T-cell (primary cell): Measurements from ENCODE around the gene STAB2. TPM values are rescaled to one million over a fixed set of nuclear protein-coding genes. Genes with fewer than 3 reads are reported as not detected.

Experiments used
- ATAC-seq, 4 experiments: fragments of 200-7000 bp in 3 of 4; fragments of 150-1000 bp in 1 of 4; cut with Tn5 transposase; replicated peaks in 1 of 4; 1 replicate in 3 of 4; 2 replicates in 1 of 4; pipeline ENCODE4 v1.10.0; 2021; ENCODE audit warnings: moderate library complexity in 3 of 4, mild to moderate bottlenecking in 2 of 4, moderate number of reproducible peaks in 1 of 4
- CTCF ChIA-PET, 2 donors: fragments of 300-600 bp; sonication (Branson Sonifier 250); formaldehyde crosslinking; loops; one replicate each; lab custom pipeline; 2022; ENCODE audit warnings: antibody characterized with exemption in 2 of 2; lab: Charles Lee
- POLR2A ChIA-PET, 2 donors: fragments of 300-600 bp; sonication (Branson Sonifier 250); formaldehyde crosslinking; loops; one replicate each; lab custom pipeline; 2022; ENCODE audit warnings: antibody characterized with exemption in 2 of 2; lab: Charles Lee
- DNase-seq, 35 experiments: peaks; one replicate each; pipeline versions ENCODE4 v3.0.0 to v3.0.0-alpha.2; 2013 to 2023
- H3K27ac ChIP-seq: one replicate; pipeline ENCODE4 v1.5.1; 2013; ENCODE audit warnings: low read length
- H3K27me3 ChIP-seq, 2 experiments: replicated peaks in 1 of 2; 1 replicate in 1 of 2; 2 replicates in 1 of 2; pipeline versions ENCODE4 v1.6.1 to v1.7.0; 2013; ENCODE audit warnings: low read length in 1 of 2, mixed read lengths in 1 of 2; ENCODE audit not compliant: control insufficient read depth in 2 of 2, insufficient read depth in 2 of 2; ENCODE audit errors: extremely low read depth in 1 of 2
- H3K36me3 ChIP-seq, 2 donors: 1 replicate in 1 of 2; 2 replicates in 1 of 2; pipeline versions ENCODE4 v1.6.1 to v1.7.0; 2013; ENCODE audit warnings: low read length in 1 of 2; ENCODE audit not compliant: control insufficient read depth in 2 of 2, insufficient read depth in 1 of 2; ENCODE audit errors: extremely low read depth in 1 of 2
- H3K4me1 ChIP-seq, 2 experiments: 1 replicate in 1 of 2; 2 replicates in 1 of 2; pipeline versions ENCODE4 v1.6.1 to v1.7.0; 2013; ENCODE audit warnings: low read length in 2 of 2, mixed read lengths in 1 of 2; ENCODE audit not compliant: insufficient read depth in 2 of 2, control insufficient read depth in 1 of 2; ENCODE audit errors: extremely low read depth in 1 of 2
- H3K4me3 ChIP-seq, 2 donors: 1 replicate in 1 of 2; 2 replicates in 1 of 2; pipeline versions ENCODE4 v1.5.1 to v1.7.0; 2013; ENCODE audit warnings: mild to moderate bottlenecking in 2 of 2, low read length in 1 of 2, moderate library complexity in 1 of 2; ENCODE audit not compliant: control insufficient read depth in 1 of 2; ENCODE audit errors: extremely low read depth in 1 of 2
- H3K9me3 ChIP-seq: 2 replicates; pipeline ENCODE4 v1.7.0; 2013
- H3K27ac Mint-ChIP-seq, 2 donors: one replicate each; pipeline ENCODE4 v1.8.0; 2020 to 2021; ENCODE audit warnings: mild to moderate bottlenecking in 2 of 2, mixed read lengths in 2 of 2
- H3K27me3 Mint-ChIP-seq, 2 donors: one replicate each; pipeline ENCODE4 v1.8.0; 2021 to 2022; ENCODE audit warnings: mixed read lengths in 2 of 2
- H3K36me3 Mint-ChIP-seq: one replicate; pipeline ENCODE4 v1.8.0; 2021; ENCODE audit warnings: mixed read lengths
- H3K4me1 Mint-ChIP-seq, 3 donors: one replicate each; pipeline ENCODE4 v1.8.0; 2020 to 2022; ENCODE audit warnings: mixed read lengths in 3 of 3, mild to moderate bottlenecking in 1 of 3
- H3K4me3 Mint-ChIP-seq, 3 donors: one replicate each; pipeline ENCODE4 v1.8.0; 2020 to 2022; ENCODE audit warnings: mild to moderate bottlenecking in 3 of 3, mixed read lengths in 3 of 3, moderate library complexity in 3 of 3
- H3K9me3 Mint-ChIP-seq, 3 donors: one replicate each; pipeline ENCODE4 v1.8.0; 2020 to 2022; ENCODE audit warnings: mixed read lengths in 3 of 3
- WGBS: methylation state at CpG from one replicate; pipeline ENCODE4 v1.1.5; 2013; ENCODE audit warnings: missing lambda C conversion rate; ENCODE audit not compliant: insufficient coverage; 5-methylcytosine and 5-hydroxymethylcytosine counted together
- total RNA-seq, 35 experiments: library from RNA in 6 of 35; stranded (reverse) in 6 of 35; fragments of 120-200 nt in 1 of 35; gene quantifications; one replicate each; pipeline versions ENCODE4 v1.2.1 to v1.2.4 and lab custom pipeline; 2013 to 2026

STAB2 gene
- total RNA-seq, 5 donors from 2014 or later (not counting 1 experiment from before 2014, with no cell fraction given), result not detected

GRCh38 chr12:103782399-103782798 lies 195.3 kb downstream of the STAB2 start:
- H3K4me1 Mint-ChIP-seq, result no peaks in the 10 kb centered on the region
- no peak overlapping the region for H3K4me3 Mint-ChIP-seq
- Histone ChIP-seq H3K27me3 (no peaks in the 10 kb centered on the region), H3K9me3 (no peaks in the 10 kb centered on the region), H3K27ac (no peak overlapping the region), H3K4me1 (no peaks in the 10 kb centered on the region), H3K36me3 (peaks cover 9 to 21% of the 10 kb centered on the region in 2 donors), H3K4me3 (no peak overlapping the region)
- H3K9me3 Mint-ChIP-seq, result no peaks in the 10 kb centered on the region
- no peak for ATAC-seq
- no peaks in the 10 kb centered on the region for H3K27me3 Mint-ChIP-seq
- no peak overlapping the region for H3K27ac Mint-ChIP-seq
- POLR2A ChIA-PET, result no interaction called here
- no peak for DNase-seq
- peaks cover 60% of the 10 kb centered on the region for H3K36me3 Mint-ChIP-seq
- CTCF ChIA-PET, result no interaction called here
- 94% methylated on average over 2 of the region's 3 CpGs for WGBS

GRCh38 chr12:103783744-103784664 lies 196.9 kb downstream of the STAB2 start:
- CTCF ChIA-PET, result no interaction called here
- no peak overlapping the region for H3K4me3 Mint-ChIP-seq
- H3K27ac Mint-ChIP-seq, result no peak overlapping the region

GRCh38 chr12:103785243-103786031 lies 198.4 kb downstream of the STAB2 start:
- DNase-seq (no peak), ATAC-seq (no peak)
- CTCF ChIA-PET, result no interaction called here
- Mint-ChIP-seq H3K36me3 (peaks cover 40% of the 10 kb centered on the region), H3K27me3 (no peaks in the 10 kb centered on the region), H3K4me1 (no peaks in the 10 kb centered on the region), H3K4me3 (no peak overlapping the region), H3K9me3 (no peaks in the 10 kb centered on the region), H3K27ac (no peak overlapping the region)
- no peaks in the 10 kb centered on the region for H3K27me3 ChIP-seq
- WGBS, result 100% methylated on average over 1 of the region's 4 CpGs
- POLR2A ChIA-PET, result no interaction called here
- no peak overlapping the region for H3K27ac ChIP-seq
- H3K9me3 ChIP-seq, result no peaks in the 10 kb centered on the region
- H3K36me3 ChIP-seq, result peaks cover 3 to 13% of the 10 kb centered on the region in 2 donors
- H3K4me3 ChIP-seq, result no peak overlapping the region
- no peaks in the 10 kb centered on the region for H3K4me1 ChIP-seq

More at GRCh38 chr12:103783744-103784664, 196.9 kb downstream of the STAB2 start:
- POLR2A ChIA-PET, result no interaction called here
- ATAC-seq, result no peak
- Histone ChIP-seq H3K9me3 (no peaks in the 10 kb centered on the region), H3K36me3 (peaks cover 9 to 16% of the 10 kb centered on the region in 2 donors), H3K27me3 (no peaks in the 10 kb centered on the region), H3K4me1 (no peaks in the 10 kb centered on the region), H3K4me3 (no peak overlapping the region), H3K27ac (no peak overlapping the region)
- H3K4me1 Mint-ChIP-seq, result no peaks in the 10 kb centered on the region
- peaks cover 51% of the 10 kb centered on the region for H3K36me3 Mint-ChIP-seq
- DNase-seq, result no peak
- H3K9me3 Mint-ChIP-seq, result no peaks in the 10 kb centered on the region
- H3K27me3 Mint-ChIP-seq, result no peaks in the 10 kb centered on the region
- 91% methylated on average over 4 of the region's 5 CpGs for WGBS

- Mint-ChIP-seq H3K4me1 (no peaks in the 10 kb centered on the region), H3K9me3 (no peaks in the 10 kb centered on the region), H3K36me3 (peaks cover 39% of the 10 kb centered on the region), H3K27ac (no peak overlapping the region), H3K4me3 (no peak overlapping the region), H3K27me3 (no peaks in the 10 kb centered on the region)
- Histone ChIP-seq H3K27me3 (no peaks in the 10 kb centered on the region), H3K4me1 (no peaks in the 10 kb centered on the region), H3K9me3 (no peaks in the 10 kb centered on the region), H3K36me3 (peaks cover 3 to 13% of the 10 kb centered on the region in 2 donors), H3K27ac (no peak overlapping the region), H3K4me3 (no peak overlapping the region)
- DNase-seq (no peak), ATAC-seq (no peak)
- ChIA-PET CTCF (no interaction called here), POLR2A (no interaction called here)
These were observed 199.1 kb downstream of the STAB2 start for GRCh38 chr12:103786201-103786600.

GRCh38 chr12:103791350-103791920 lies 204.4 kb downstream of the STAB2 start:
- no peak overlapping the region for H3K4me3 ChIP-seq
- H3K36me3 ChIP-seq, result peaks cover 0 to 5% of the 10 kb centered on the region in 2 donors
- H3K27ac ChIP-seq, result no peak overlapping the region
- ChIA-PET CTCF (no interaction called here), POLR2A (no interaction called here)
- Mint-ChIP-seq H3K27ac (no peak overlapping the region), H3K4me1 (no peaks in the 10 kb centered on the region), H3K4me3 (no peak overlapping the region), H3K9me3 (no peaks in the 10 kb centered on the region), H3K27me3 (no peaks in the 10 kb centered on the region), H3K36me3 (peaks cover 28% of the 10 kb centered on the region)
- H3K4me1 ChIP-seq, result no peaks in the 10 kb centered on the region
- ATAC-seq (no peak), DNase-seq (no peak)
- H3K9me3 ChIP-seq, result no peaks in the 10 kb centered on the region
- no peaks in the 10 kb centered on the region for H3K27me3 ChIP-seq
- 97% methylated on average over 9 of the region's 10 CpGs for WGBS

- no peaks in the 10 kb centered on the region for H3K4me1 Mint-ChIP-seq
- CTCF ChIA-PET, result no interaction called here
- WGBS, result 67% methylated on average over 3 of the region's 3 CpGs
These were observed 206.0 kb downstream of the STAB2 start for GRCh38 chr12:103793046-103793445.

More at GRCh38 chr12:103793046-103793445, 206.0 kb downstream of the STAB2 start:
- Histone ChIP-seq H3K4me1 (no peaks in the 10 kb centered on the region), H3K27ac (no peak overlapping the region), H3K27me3 (no peaks in the 10 kb centered on the region), H3K9me3 (no peaks in the 10 kb centered on the region), H3K4me3 (no peak overlapping the region), H3K36me3 (peaks cover 0 to 5% of the 10 kb centered on the region in 2 donors)
- Mint-ChIP-seq H3K27me3 (no peaks in the 10 kb centered on the region), H3K27ac (no peak overlapping the region), H3K36me3 (peaks cover 37% of the 10 kb centered on the region), H3K4me3 (no peak overlapping the region), H3K9me3 (no peaks in the 10 kb centered on the region)
- DNase-seq (no peak), ATAC-seq (no peak)
- POLR2A ChIA-PET, result no interaction called here
